Ascending aorta (tissue), 2 donors: Measurements from ENCODE around the gene ARID1B. TPM values are rescaled to one million over a fixed set of nuclear protein-coding genes. Genes with fewer than 3 reads are reported as not detected.

ENCODE experiments used
- DNase-seq, 2 donors: peaks; one replicate each; pipeline ENCODE4 v3.0.0-alpha.2; 2019; ENCODE audit warnings: low spot score in 2 of 2
- H3K27ac ChIP-seq, 2 donors: fragments of 200-600 bp; sonication (generic); one replicate each; pipeline ENCODE4 v1.5.1; 2016 to 2017; ENCODE audit warnings: mild to moderate bottlenecking in 1 of 2
- H3K27me3 ChIP-seq: fragments of 200-600 bp; sonication (generic); one replicate; pipeline ENCODE4 v1.5.1; 2017
- H3K36me3 ChIP-seq, 2 donors: fragments of 200-600 bp; sonication (generic); one replicate each; pipeline ENCODE4 v1.5.1; 2016
- H3K4me1 ChIP-seq, 2 donors: fragments of 200-600 bp; sonication (generic); one replicate each; pipeline ENCODE4 v1.5.1; 2016 to 2017; ENCODE audit warnings: mild to moderate bottlenecking in 1 of 2
- H3K4me3 ChIP-seq, 2 donors: fragments of 200-600 bp; sonication (generic); one replicate each; pipeline ENCODE4 v1.5.1; 2016 to 2017; ENCODE audit warnings: mild to moderate bottlenecking in 1 of 2
- H3K9me3 ChIP-seq, 2 donors: fragments of 200-600 bp; sonication (generic); one replicate each; pipeline ENCODE4 v1.5.1; 2016
- intact Hi-C: fragments of 100-400 bp; cut with DNase I; formaldehyde crosslinking; loops from one replicate; pipeline ENCODE4 v1.15.1; 2023
- total RNA-seq: library from RNA; depleted of rRNA; stranded (reverse); fragments of >200 nt; gene quantifications from one replicate; pipeline ENCODE4 v1.1.0, GENCODE V29; 2016
- TF ChIP-seq, protein P1 (sequence below), 3 experiments: fragments of 200-600 bp in 2 of 3; fragments of 450-650 bp in 1 of 3; sonication (generic) in 2 of 3; IDR thresholded peaks; one replicate each; pipeline ENCODE4 v1.5.1; 2016 to 2019; ENCODE audit warnings: antibody characterized with exemption in 3 of 3, mild to moderate bottlenecking in 1 of 3, moderate library complexity in 1 of 3

The ARID1B gene
- total RNA-seq, 1 donor from 2014 or later = 97.9 TPM

DNA sequence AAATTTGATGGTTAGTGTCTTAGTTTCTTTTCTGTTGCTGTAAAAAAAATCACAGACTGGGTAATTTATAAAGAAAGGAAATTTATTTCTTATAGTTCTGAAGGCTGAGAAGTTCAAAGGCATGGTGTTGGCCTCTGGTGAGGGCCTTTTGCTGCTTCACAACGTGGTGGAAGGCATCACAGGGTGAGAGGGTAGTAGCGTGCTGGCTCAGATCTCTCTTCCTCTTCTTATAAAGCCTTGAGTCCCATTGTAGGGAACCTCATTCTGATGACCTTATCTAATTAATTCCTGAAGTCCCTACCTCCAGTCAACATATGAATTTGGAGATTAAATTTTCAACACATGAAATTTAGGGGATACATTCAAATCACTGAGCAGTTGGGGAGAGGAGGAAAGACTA lies 62.0 kb downstream of the ARID1B start:
- DNase-seq = no peak
- H3K9me3 ChIP-seq = no peaks in the 10 kb centered on the region
- H3K4me3 ChIP-seq = no peak overlapping the region
- TF ChIP-seq, protein P1, sequence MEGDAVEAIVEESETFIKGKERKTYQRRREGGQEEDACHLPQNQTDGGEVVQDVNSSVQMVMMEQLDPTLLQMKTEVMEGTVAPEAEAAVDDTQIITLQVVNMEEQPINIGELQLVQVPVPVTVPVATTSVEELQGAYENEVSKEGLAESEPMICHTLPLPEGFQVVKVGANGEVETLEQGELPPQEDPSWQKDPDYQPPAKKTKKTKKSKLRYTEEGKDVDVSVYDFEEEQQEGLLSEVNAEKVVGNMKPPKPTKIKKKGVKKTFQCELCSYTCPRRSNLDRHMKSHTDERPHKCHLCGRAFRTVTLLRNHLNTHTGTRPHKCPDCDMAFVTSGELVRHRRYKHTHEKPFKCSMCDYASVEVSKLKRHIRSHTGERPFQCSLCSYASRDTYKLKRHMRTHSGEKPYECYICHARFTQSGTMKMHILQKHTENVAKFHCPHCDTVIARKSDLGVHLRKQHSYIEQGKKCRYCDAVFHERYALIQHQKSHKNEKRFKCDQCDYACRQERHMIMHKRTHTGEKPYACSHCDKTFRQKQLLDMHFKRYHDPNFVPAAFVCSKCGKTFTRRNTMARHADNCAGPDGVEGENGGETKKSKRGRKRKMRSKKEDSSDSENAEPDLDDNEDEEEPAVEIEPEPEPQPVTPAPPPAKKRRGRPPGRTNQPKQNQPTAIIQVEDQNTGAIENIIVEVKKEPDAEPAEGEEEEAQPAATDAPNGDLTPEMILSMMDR (IDR thresholded peaks at IDR 0.05) = no peak
- intact Hi-C loops = loop anchor here (10.0 kb wide), 1 partner anchor 154 kb away; no protein-coding TSS in a partner anchor
- no peaks in the 10 kb centered on the region for H3K27me3 ChIP-seq
- peaks cover 4 to 47% of the 10 kb centered on the region in 2 donors for H3K4me1 ChIP-seq
- H3K36me3 ChIP-seq = no peaks in the 10 kb centered on the region
- H3K27ac ChIP-seq = peak overlapping the region; percentile 50 to 65

DNA sequence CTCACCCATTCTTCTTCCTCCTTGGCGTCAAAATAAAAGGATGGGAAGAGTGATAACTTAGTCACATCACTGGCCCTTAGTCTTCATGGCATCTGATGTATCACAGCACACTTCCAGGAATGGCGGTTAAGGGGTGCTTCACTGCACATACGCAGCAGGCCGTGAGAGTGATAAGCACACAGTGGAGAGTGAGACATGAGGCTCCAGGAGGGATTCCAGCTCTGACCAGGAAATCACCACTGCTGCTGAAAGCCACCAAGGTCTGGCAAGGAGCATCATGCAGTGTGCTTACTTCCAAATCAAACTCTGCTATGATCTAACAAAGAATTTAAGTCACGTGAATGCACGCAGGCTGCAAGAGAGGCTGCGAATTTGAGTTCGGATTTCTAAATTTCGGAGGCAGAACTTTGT lies 62.4 kb downstream of the ARID1B start:
- Histone ChIP-seq H3K4me1 (peaks cover 4 to 43% of the 10 kb centered on the region in 2 donors), H3K9me3 (no peaks in the 10 kb centered on the region), H3K27ac (peak overlapping the region; percentile 50 to 65), H3K27me3 (no peaks in the 10 kb centered on the region), H3K36me3 (no peaks in the 10 kb centered on the region), H3K4me3 (peak overlapping the region in 1 of 2 donors; percentile 39)
- peak in 1 of 2 donors; percentile 80 for DNase-seq
- intact Hi-C loops = loop anchor here (10.0 kb wide), 1 partner anchor 155 kb away; no protein-coding TSS in a partner anchor
- TF ChIP-seq, protein P1 (IDR thresholded peaks at IDR 0.05) = no peak

DNA sequence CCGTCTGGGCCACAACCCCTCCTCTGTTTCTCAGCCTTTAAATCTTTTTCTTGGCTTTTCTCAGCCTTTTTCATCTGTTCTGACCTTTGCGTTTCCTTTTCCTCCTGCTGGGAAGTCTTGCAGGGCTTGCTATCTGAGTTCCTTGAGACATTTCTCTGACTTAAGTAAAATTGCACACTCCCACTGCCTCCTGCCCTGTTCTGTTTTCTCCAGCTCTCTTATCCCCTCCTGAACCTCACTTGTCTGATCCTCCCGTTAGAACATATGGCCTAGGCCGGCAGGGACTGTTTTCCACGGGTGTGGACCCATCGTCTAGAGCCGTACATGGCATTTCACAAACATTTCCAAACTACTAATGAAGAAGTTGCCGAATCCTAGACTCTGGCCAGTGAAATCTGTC lies 63.0 kb downstream of the ARID1B start:
- intact Hi-C loops = no loop called here
- TF ChIP-seq, protein P1 (IDR thresholded peaks at IDR 0.05) = no peak
- peak overlapping the region in 1 of 2 donors; percentile 39 for H3K4me3 ChIP-seq
- H3K27ac ChIP-seq = peak overlapping the region; percentile 50 to 65
- DNase-seq = no peak
- H3K4me1 ChIP-seq = peaks cover 4 to 48% of the 10 kb centered on the region in 2 donors
- H3K27me3 ChIP-seq = no peaks in the 10 kb centered on the region
- H3K9me3 ChIP-seq = no peaks in the 10 kb centered on the region
- H3K36me3 ChIP-seq = no peaks in the 10 kb centered on the region

DNA sequence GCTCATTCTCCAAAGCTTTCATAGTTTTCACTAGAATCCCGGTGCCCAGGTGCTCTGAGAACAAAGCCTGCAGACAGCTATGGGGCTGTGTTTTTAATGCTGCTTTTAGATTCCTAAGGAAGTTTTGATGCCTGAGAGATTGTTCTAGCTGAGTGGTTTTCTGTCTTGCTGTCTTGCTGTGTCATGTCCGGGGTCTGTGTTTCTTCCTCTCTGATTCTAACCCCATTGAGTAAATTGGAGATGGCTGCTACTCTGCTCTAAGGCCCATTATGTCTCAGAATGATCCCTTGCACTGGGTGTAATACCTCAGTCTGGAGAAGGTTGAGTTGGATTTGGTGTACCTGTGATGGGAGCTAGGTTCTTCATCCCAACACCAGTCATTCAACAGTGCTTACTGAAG lies 63.4 kb downstream of the ARID1B start:
- TF ChIP-seq, protein P1 (IDR thresholded peaks at IDR 0.05) = no peak
- Histone ChIP-seq H3K36me3 (no peaks in the 10 kb centered on the region), H3K27ac (peak overlapping the region; percentile 50 to 65), H3K27me3 (no peaks in the 10 kb centered on the region), H3K4me1 (peaks cover 4 to 53% of the 10 kb centered on the region in 2 donors), H3K9me3 (no peaks in the 10 kb centered on the region), H3K4me3 (peak overlapping the region in 1 of 2 donors; percentile 39)
- no peak for DNase-seq
- intact Hi-C loops = no loop called here

DNA sequence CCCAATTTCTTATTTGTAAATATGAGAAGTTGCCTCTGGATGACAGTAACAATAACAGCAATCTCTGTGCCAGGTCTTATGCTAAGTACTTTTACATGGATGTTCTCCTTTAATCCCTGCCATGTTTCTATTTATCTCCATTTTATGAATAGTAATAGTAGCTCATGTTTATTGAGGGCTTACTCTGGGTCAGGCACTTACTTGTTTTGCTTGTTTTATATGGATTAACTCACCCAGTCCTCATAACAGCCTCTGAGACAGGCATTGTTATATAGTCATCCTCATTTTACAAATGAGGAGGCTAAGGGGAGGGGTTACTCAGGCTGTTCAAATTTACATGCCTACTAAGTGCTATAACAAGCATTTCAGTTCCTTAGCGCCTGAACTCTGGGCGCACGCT lies 64.3 kb downstream of the ARID1B start:
- Histone ChIP-seq H3K36me3 (no peaks in the 10 kb centered on the region), H3K27me3 (no peaks in the 10 kb centered on the region), H3K4me1 (peaks cover 4 to 61% of the 10 kb centered on the region in 2 donors), H3K27ac (peak overlapping the region in 1 of 2 donors; percentile 50), H3K9me3 (no peaks in the 10 kb centered on the region), H3K4me3 (no peak overlapping the region)
- DNase-seq = no peak
- TF ChIP-seq, protein P1 (IDR thresholded peaks at IDR 0.05) = no peak
- intact Hi-C loops = no loop called here
